ENCODE data around the gene GMIP. TPM values are rescaled to one million over a fixed set of nuclear protein-coding genes. Genes with fewer than 3 reads are reported as not detected.

GMIP gene
- total RNA-seq, 1 donor from 2014 or later, result 3.0 TPM

DNA sequence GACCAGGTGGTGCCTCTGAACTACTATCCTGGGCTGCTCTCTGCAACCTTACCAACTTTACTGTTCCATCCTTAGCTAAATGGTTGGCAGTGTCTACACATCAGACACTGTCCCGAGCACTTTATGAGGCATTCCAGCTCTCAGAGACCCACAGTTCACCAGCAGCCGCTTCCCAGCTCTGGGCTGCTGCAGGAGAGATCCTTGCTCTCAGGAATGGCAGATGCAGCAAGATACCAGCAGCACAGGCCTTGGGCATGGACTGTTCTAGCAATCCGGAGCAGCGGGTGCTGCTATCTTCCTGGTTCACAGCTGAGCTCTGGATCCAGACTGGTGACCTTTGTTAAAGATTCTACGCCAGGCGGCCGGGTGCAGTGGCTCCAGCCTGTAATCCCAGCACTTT is 12.1 kb downstream of the GMIP start:
- H3K27ac ChIP-seq (replicated peaks), result no peak overlapping the region
- H3K4me3 ChIP-seq, result no peak overlapping the region
- H3K9me3 ChIP-seq (replicated peaks), result no peaks in the 10 kb centered on the region
- TF ChIP-seq, protein P1, sequence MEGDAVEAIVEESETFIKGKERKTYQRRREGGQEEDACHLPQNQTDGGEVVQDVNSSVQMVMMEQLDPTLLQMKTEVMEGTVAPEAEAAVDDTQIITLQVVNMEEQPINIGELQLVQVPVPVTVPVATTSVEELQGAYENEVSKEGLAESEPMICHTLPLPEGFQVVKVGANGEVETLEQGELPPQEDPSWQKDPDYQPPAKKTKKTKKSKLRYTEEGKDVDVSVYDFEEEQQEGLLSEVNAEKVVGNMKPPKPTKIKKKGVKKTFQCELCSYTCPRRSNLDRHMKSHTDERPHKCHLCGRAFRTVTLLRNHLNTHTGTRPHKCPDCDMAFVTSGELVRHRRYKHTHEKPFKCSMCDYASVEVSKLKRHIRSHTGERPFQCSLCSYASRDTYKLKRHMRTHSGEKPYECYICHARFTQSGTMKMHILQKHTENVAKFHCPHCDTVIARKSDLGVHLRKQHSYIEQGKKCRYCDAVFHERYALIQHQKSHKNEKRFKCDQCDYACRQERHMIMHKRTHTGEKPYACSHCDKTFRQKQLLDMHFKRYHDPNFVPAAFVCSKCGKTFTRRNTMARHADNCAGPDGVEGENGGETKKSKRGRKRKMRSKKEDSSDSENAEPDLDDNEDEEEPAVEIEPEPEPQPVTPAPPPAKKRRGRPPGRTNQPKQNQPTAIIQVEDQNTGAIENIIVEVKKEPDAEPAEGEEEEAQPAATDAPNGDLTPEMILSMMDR (IDR thresholded peaks at IDR 0.05; ENCODE audit: borderline replicate concordance), result no peak
- H3K36me3 ChIP-seq, result peaks cover 11% of the 10 kb centered on the region
- peaks cover 26% of the 10 kb centered on the region for H3K27me3 ChIP-seq (ENCODE audit: low read depth)
- intact Hi-C loops (cut with micrococcal nuclease), result no loop called here
- DNase-seq, result no peak
- H3K4me1 ChIP-seq, result peaks cover 16% of the 10 kb centered on the region

DNA sequence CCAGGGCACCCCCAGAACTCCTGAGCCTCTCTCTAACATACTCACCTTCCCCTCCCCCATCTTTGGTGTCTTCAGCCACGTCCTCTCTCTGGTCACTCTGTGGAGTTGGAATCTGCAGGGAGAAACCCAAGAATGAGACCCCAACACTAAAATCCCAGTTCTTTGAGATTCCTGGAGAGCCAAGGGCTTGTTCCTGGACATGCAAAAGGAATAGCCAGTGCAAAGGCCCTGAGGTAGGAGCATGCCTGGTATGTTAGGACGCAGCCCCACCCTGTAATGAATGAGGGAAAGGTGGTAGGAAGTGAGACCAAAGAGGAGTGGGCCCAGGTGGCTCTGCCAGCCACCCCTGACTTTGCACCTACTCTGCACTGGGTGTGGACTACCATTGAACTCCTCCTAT is 13.0 kb downstream of the GMIP start:
- Histone ChIP-seq H3K36me3 (peaks cover 8% of the 10 kb centered on the region), H3K4me3 (no peak overlapping the region), H3K4me1 (peaks cover 16% of the 10 kb centered on the region), H3K9me3 (replicated peaks) (no peaks in the 10 kb centered on the region), H3K27ac (replicated peaks) (no peak overlapping the region), H3K27me3 (ENCODE audit: low read depth) (peaks cover 32% of the 10 kb centered on the region)
- no peak for DNase-seq
- TF ChIP-seq, protein P1 (IDR thresholded peaks at IDR 0.05; ENCODE audit: borderline replicate concordance), result no peak
- intact Hi-C loops (cut with micrococcal nuclease), result no loop called here

DNA sequence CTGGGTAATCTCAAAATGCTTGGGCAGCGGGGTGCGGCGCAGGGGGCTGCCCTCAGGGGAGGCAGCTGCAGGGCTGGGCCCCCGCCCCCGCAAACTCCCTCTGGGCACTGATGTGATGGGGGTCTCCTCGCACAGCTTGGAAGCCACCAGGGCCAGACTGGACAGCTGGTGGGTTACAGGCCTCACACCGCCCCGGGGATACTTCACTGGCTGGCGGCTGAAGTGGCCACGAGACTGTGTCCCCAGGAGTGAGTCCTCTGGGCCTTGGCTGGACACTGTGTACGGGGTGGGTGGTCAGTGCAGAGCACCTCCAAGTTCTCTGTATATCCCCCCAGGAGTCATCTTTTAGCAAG is 13.4 kb downstream of the GMIP start:
- H3K4me1 ChIP-seq, result peaks cover 16% of the 10 kb centered on the region
- peaks cover 32% of the 10 kb centered on the region for H3K27me3 ChIP-seq (ENCODE audit: low read depth)
- no peak overlapping the region for H3K4me3 ChIP-seq
- TF ChIP-seq, protein P1 (IDR thresholded peaks at IDR 0.05; ENCODE audit: borderline replicate concordance), result no peak
- H3K9me3 ChIP-seq (replicated peaks), result no peaks in the 10 kb centered on the region
- H3K27ac ChIP-seq (replicated peaks), result no peak overlapping the region
- DNase-seq, result no peak
- H3K36me3 ChIP-seq, result peaks cover 6% of the 10 kb centered on the region
- intact Hi-C loops (cut with micrococcal nuclease), result no loop called here

DNA sequence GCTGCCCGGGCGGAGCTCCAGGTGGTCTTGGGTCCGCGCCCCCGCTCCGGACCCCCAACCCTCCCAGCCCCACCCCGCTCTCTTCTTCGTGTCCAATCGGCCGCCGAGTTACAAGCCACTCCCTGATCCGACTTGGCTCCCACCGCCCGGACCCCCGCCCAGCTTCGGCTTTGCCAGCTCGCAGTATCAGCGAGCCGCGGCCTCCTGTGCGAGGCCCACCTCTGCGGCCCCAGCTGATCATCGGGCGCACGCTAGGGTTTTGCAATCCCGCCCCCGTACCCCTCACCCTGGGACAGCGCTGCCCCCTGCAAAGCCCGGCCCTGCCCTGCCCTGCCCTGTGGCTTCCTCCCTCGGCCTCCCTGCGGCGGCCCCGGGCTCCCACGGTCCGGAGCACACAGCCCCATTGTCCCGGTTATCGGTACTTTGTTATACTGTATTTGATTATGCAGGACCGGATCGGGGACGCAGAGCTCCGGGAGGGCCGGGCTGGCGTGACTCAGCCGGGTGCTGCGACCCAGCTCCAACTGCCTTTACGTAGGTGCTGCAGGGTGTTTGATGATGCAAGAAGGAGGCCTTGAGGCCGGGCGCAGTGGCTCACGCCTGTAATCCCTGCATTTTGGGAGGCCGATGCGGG is 14.8 kb downstream of the GMIP start:
- Histone ChIP-seq H3K36me3 (no peaks in the 10 kb centered on the region), H3K27ac (replicated peaks) (no peak overlapping the region), H3K27me3 (ENCODE audit: low read depth) (peaks cover 32% of the 10 kb centered on the region), H3K4me1 (peaks cover 16% of the 10 kb centered on the region), H3K4me3 (peak overlapping the region; percentile 62), H3K9me3 (replicated peaks) (no peaks in the 10 kb centered on the region)
- TF ChIP-seq, protein P1 (IDR thresholded peaks at IDR 0.05; ENCODE audit: borderline replicate concordance), result no peak
- DNase-seq, result no peak
- intact Hi-C loops (cut with micrococcal nuclease), result no loop called here

DNA sequence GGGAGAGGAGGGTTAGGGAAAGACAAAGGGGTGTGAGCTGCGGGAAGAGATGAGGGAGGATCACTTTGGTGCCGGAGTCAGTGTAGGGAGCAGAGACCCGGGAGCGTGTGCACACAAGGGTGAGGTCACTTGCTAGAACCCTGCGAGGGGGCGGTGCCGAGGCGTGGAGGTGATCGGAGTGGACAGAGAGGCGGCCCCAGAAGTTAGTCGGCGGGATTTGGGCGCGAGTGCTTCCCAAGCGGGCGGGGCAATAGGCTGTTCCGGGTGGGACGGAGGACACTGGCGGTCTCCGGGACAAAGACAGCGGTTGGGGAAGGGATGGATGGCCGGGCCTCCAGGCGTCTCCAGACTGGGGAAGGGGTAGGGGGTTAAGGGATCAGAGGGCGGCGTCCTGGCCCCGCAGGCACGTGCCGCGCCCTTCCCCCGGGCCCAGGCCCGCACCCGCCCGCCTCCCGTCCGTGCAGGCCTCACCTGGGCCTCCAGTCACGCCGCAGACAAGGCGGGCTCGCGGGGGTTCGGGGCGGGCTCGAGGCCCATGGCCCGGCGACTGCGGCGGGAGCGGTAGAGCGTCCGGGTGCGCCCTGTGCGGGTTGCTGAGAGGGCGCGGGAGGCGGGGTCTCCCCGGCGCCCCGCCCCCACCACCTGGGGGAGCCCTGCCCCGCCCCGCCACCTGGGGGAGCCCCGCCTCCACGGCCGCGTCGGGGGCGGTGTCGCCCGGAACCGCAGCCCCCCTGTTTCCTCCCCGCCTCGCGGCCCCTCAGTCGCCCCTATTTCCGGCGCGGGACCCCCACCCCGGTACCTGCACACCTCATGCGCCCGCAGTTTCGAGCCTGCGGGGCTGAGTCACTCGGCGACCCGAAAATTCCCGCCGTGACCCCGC is 15.6 kb downstream of the GMIP start, which contains the start of gene LPAR2:
Gene LPAR2, minus strand, starts transcription at position 600 of the 880 bp plus-strand sequence. CDS start 945 bp downstream, outside the sequence.
- TF ChIP-seq, protein P1 (IDR thresholded peaks at IDR 0.05; ENCODE audit: borderline replicate concordance), result no peak
- DNase-seq, result no peak
- H3K36me3 ChIP-seq, result no peaks in the 10 kb centered on the region
- peaks cover 16% of the 10 kb centered on the region for H3K4me1 ChIP-seq
- H3K4me3 ChIP-seq, result peak within 1 kb of the TSS; percentile 62
- intact Hi-C loops (cut with micrococcal nuclease), result no loop called here
- peaks cover 32% of the 10 kb centered on the region for H3K27me3 ChIP-seq (ENCODE audit: low read depth)
- H3K27ac ChIP-seq (replicated peaks), result no peak within 1 kb of the TSS
- no peaks in the 10 kb centered on the region for H3K9me3 ChIP-seq (replicated peaks)

Measured in left ventricle myocardium inferior (tissue), 1 donor.